Astrocyte (in vitro differentiated cells and primary cell): ENCODE measurements around the gene CTDP1. TPM values are rescaled to one million over a fixed set of nuclear protein-coding genes. Genes with fewer than 3 reads are reported as not detected.

ENCODE experiments used
- DNase-seq: peaks from one replicate; pipeline ENCODE4 v3.0.0-alpha.2; 2010; ENCODE audit warnings: low read depth
- FAIRE-seq: peaks from 2 replicates; lab custom pipeline; 2011; peaks lifted over from hg19 to GRCh38; lab: Jason Lieb, UNC
- H2AFZ ChIP-seq: 2 replicates; pipeline ENCODE4 v1.6.0; 2012; ENCODE audit warnings: low read depth, low read length, inconsistent platforms
- H3K27ac ChIP-seq: 2 replicates; pipeline ENCODE4 v1.5.1; 2011; ENCODE audit warnings: low read depth, low read length, inconsistent platforms
- H3K27me3 ChIP-seq: 2 replicates; pipeline ENCODE4 v1.6.0; 2011; ENCODE audit warnings: low read length, inconsistent platforms; ENCODE audit not compliant: insufficient read depth
- H3K36me3 ChIP-seq: 2 replicates; pipeline ENCODE4 v1.5.1; 2011; ENCODE audit warnings: low read length, inconsistent platforms; ENCODE audit not compliant: insufficient read depth
- H3K4me1 ChIP-seq: 2 replicates; pipeline ENCODE4 v1.5.1; 2011; ENCODE audit warnings: low read length, inconsistent platforms; ENCODE audit not compliant: insufficient read depth
- H3K4me2 ChIP-seq: 2 replicates; pipeline ENCODE4 v1.6.0; 2012; ENCODE audit warnings: low read length, inconsistent platforms
- H3K4me3 ChIP-seq: 2 replicates; pipeline ENCODE4 v1.5.1; 2011; ENCODE audit warnings: low read depth, mild to moderate bottlenecking, low read length, inconsistent platforms; ENCODE audit not compliant: insufficient read depth
- H3K79me2 ChIP-seq: 2 replicates; pipeline ENCODE4 v1.6.0; 2012; ENCODE audit warnings: mild to moderate bottlenecking, low read length, inconsistent platforms; ENCODE audit not compliant: insufficient read depth
- H3K9ac ChIP-seq: 2 replicates; pipeline ENCODE4 v1.6.0; 2012; ENCODE audit warnings: mild to moderate bottlenecking, low read length, inconsistent platforms
- H3K9me3 ChIP-seq: 2 replicates; pipeline ENCODE4 v1.5.1; 2012; ENCODE audit warnings: low read depth, mild to moderate bottlenecking, low read length, inconsistent platforms; ENCODE audit not compliant: insufficient read depth
- H4K20me1 ChIP-seq: 2 replicates; pipeline ENCODE4 v1.6.0; 2012; ENCODE audit warnings: low read length, inconsistent platforms; ENCODE audit not compliant: insufficient read depth
- H3K27ac Mint-ChIP-seq: one replicate; pipeline ENCODE4 v1.8.0; 2021; ENCODE audit warnings: mild to moderate bottlenecking, mixed read lengths; ENCODE audit not compliant: unreplicated experiment
- H3K27me3 Mint-ChIP-seq: one replicate; pipeline ENCODE4 v1.8.0; 2021; ENCODE audit warnings: low read depth, mixed read lengths; ENCODE audit not compliant: unreplicated experiment
- H3K36me3 Mint-ChIP-seq: one replicate; pipeline ENCODE4 v1.8.0; 2021; ENCODE audit warnings: low read depth, mixed read lengths; ENCODE audit not compliant: unreplicated experiment
- H3K4me1 Mint-ChIP-seq: one replicate; pipeline ENCODE4 v1.8.0; 2021; ENCODE audit warnings: low read depth, mixed read lengths; ENCODE audit not compliant: unreplicated experiment
- H3K4me3 Mint-ChIP-seq: one replicate; pipeline ENCODE4 v1.8.0; 2021; ENCODE audit warnings: mild to moderate bottlenecking, moderate library complexity, mixed read lengths; ENCODE audit not compliant: unreplicated experiment
- H3K9me3 Mint-ChIP-seq: one replicate; pipeline ENCODE4 v1.8.0; 2021; ENCODE audit warnings: mild to moderate bottlenecking, mixed read lengths; ENCODE audit not compliant: unreplicated experiment
- CTCF ChIP-seq: IDR thresholded peaks from 2 replicates; pipeline ENCODE4 v1.5.1; 2011; ENCODE audit warnings: low read depth, mild to moderate bottlenecking, inconsistent platforms, low read length, moderate library complexity; ENCODE audit not compliant: insufficient read depth
- EZH2 ChIP-seq: IDR thresholded peaks from 2 replicates; pipeline ENCODE4 v1.6.1; 2012; ENCODE audit warnings: mild to moderate bottlenecking, low read length, inconsistent platforms; ENCODE audit not compliant: insufficient read depth
- total RNA-seq: library from RNA; stranded (reverse); gene quantifications from 2 replicates; pipeline ENCODE4 v1.2.1, GENCODE V29; 2021

Gene CTDP1
- total RNA-seq, 1 donor from 2014 or later: 31.7 TPM

GRCh38 chr18:79784071-79784913, 104.7 kb downstream of the CTDP1 start:
- Mint-ChIP-seq H3K4me1 (no peaks in the 10 kb centered on the region), H3K27me3 (peaks cover 56% of the 10 kb centered on the region), H3K9me3 (peaks cover 7% of the 10 kb centered on the region), H3K4me3 (no peak overlapping the region), H3K36me3 (peaks cover 2% of the 10 kb centered on the region), H3K27ac (no peak overlapping the region)
- no peaks in the 10 kb centered on the region for H3K36me3 ChIP-seq
- H3K9me3 ChIP-seq: peaks cover 4% of the 10 kb centered on the region
- H3K79me2 ChIP-seq: no peaks in the 10 kb centered on the region
- TF ChIP-seq CTCF: no peak
- no peak for TF ChIP-seq EZH2
- no peak overlapping the region for H3K4me3 ChIP-seq
- no peaks in the 10 kb centered on the region for H4K20me1 ChIP-seq
- no peaks in the 10 kb centered on the region for H3K4me1 ChIP-seq
- no peak for FAIRE-seq
- H3K27me3 ChIP-seq: peaks cover 21% of the 10 kb centered on the region
- no peak overlapping the region for H2AFZ ChIP-seq
- peak overlapping the region; percentile 30 for H3K4me2 ChIP-seq
- no peak for DNase-seq
- no peak overlapping the region for H3K27ac ChIP-seq
- no peak overlapping the region for H3K9ac ChIP-seq

DNA sequence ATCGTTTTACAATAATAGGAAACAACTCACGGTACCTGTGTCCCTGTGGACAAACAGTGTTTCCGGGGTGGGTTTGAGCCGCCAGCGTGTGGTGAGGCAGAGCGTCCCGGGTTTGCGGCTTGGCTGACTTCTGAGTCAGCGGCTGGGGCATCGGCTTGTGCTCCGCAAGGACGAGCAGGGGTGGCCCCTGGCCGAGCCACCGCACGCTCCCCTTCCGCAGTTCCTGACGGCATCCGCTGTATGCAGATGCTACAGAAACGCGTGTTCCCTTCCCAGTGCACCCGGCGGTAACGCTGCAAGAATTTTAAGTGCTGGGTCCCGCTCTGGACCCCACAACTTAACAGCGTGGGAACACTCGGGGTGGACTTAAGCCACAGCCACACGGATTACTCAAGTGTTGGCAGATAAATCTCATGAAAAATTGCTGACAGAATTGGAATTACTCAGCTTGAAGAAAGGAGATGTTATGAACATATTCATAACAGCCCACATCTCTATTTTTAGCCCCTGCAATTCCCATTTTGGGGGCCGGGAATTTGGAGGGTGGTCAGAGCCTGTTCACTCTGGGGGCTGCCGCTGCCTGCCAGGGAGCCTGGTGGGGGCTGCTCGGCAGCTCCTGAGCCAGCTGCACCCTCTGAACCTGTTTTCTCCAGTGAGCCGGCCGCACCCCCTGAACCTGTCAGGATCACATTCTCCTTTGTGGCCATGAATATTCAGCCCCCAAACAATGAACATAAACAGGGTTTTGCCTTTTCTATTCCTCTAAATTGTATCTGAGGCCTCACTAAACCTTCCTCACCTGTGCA, 105.6 kb downstream of the CTDP1 start:
- H3K27ac ChIP-seq: no peak overlapping the region
- Mint-ChIP-seq H3K36me3 (peaks cover 2% of the 10 kb centered on the region), H3K9me3 (peaks cover 7% of the 10 kb centered on the region), H3K4me1 (no peaks in the 10 kb centered on the region), H3K4me3 (no peak overlapping the region), H3K27ac (no peak overlapping the region), H3K27me3 (peaks cover 55% of the 10 kb centered on the region)
- H4K20me1 ChIP-seq: no peaks in the 10 kb centered on the region
- TF ChIP-seq EZH2 (no peak), CTCF (no peak)
- no peaks in the 10 kb centered on the region for H3K79me2 ChIP-seq
- no peak overlapping the region for H2AFZ ChIP-seq
- H3K9ac ChIP-seq: no peak overlapping the region
- FAIRE-seq (no peak), DNase-seq (no peak)
- H3K4me2 ChIP-seq: peak overlapping the region; percentile 30
- H3K36me3 ChIP-seq: no peaks in the 10 kb centered on the region
- peaks cover 4% of the 10 kb centered on the region for H3K9me3 ChIP-seq
- H3K27me3 ChIP-seq: peaks cover 22% of the 10 kb centered on the region
- no peak overlapping the region for H3K4me3 ChIP-seq
- no peaks in the 10 kb centered on the region for H3K4me1 ChIP-seq
